Hematopoietic multipotent progenitor cell treated with erythropoietin and hydrocortisone succinate and interleukin-3 and kit ligand, for 15 days (in vitro differentiated cells): ENCODE results near the gene EMD.
A peak's percentile ranks its signal among the peaks of the same experiment; 100 is the strongest.
"Not testable (repeated sequence)": the region's sequence is repeated elsewhere in the genome, so short reads cannot be mapped to it uniquely, and the experiment has no call there.

Source experiments
- DNase-seq: peaks from one replicate; pipeline ENCODE4 v3.0.0-alpha.2; 2015; ENCODE audit warnings: low spot score

Gene EMD

DNA sequence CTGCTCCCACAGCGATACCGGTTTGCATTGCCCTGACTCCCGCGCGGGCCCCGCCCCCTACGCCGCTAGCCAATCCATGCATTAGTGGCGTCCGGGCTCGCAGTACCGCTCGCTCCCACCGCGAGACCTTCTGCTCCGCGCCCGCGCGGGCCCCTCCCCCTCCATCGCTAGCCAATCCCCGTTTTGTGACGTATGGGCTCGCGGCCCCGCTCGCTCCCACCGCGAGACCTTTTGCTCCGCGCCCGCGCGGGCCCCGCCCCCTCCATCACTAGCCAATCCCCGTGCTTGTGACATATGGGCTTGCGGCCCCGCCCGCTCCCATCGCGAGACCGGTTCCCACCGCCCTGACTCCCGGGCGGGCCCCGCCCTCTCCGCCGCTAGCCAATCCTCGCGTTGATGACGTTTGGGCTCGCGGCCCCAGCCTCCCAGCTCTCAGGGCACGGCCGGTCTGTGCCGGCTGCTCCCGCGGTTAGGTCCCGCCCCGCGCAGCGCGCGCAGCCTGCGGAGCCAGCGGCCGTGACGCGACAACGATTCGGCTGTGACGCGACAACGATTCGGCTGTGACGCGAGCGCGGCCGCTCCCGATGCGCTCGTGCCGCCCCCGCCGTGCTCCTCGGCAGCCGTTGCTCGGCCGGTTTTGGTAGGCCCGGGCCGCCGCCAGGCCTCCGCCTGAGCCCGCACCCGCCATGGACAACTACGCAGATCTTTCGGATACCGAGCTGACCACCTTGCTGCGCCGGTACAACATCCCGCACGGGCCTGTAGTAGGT lies at the start of gene EMD:
Gene EMD, plus strand, starts transcription at position 497 of the 770 bp plus-strand sequence. Its CDS starts 190 bp downstream, at position 687.
- DNase-seq = peak; percentile 95

DNA sequence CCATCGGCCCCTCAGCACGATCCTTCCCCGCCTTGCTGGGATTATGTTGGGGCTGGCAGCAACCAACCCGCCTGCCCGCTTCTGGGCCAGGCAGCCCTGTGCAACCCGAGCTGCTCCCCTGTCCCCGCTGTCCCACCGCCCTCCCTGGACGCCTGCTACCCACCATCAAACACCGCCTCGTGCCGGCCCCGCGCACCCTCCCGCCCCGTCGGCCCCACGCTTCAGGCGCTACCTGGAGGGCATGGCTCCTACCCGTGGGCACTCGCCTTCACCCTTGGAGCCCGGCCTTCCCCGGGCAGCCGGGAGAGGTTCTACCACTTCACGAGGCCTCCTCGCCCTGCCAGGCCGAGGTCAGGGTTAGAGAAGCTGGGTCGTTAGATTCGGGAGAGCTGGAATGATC lies 46.5 kb upstream of the EMD start:
- no peak for DNase-seq

DNA sequence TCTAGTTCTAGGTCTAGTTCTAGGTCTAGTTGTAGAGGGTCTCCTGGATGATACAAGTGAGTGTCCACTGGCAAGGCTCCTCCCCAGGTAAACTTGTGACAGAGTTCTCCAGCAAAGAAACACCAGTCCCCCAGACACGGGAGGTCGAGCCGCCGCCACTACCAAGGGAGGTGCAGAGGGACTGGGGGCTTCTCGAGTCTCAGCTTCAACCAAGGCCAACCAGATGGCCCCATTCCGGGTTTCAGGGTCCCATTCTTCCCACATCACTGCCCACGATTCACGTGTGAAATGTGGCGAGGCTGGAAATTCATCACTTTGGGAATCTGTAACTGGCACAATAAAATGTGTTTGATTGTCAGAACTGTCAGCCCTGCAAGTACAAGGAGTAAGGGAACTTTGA lies 46.0 kb upstream of the EMD start:
- DNase-seq = no peak

DNA sequence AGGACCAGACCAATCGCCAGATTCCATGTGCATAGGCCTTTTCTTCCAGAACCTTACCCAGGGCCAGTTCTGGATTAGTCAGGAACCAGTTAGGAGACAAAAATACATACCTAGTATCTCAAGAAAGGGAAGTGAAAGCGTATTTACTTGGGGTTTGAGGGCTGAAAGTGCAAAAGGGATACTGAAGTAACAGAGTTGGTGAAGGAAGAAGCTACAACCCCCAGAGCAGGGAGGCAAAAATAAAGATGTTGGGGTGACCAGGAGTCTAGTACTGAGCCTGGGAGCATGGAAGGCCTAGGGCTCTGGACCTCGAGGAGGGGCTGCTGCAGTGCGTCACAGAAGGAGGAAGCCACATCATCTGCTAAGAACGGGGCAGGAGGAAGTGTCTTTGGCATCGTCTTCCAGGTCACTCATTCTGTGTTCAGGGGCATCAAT lies 45.2 kb upstream of the EMD start:
- no peak for DNase-seq

DNA sequence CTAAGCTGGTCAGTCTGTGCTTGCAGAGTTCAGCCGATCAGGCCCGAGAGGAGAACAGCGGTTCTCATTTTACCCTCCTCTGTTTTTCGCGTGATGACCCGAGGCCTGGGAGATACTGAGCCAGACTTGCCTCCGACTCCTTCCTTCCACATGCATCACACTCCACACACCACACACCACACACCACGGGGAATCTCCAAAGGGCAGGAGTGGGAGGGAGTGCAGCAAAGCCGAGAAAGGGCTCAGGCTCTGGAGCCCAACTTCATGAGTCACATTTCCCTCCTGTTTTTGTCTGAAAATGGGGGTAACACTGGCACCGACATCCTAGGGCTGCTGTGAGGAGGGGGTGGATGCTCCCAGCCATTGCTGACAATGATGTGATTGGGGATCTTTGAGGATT lies 44.6 kb upstream of the EMD start:
- no peak for DNase-seq

DNA sequence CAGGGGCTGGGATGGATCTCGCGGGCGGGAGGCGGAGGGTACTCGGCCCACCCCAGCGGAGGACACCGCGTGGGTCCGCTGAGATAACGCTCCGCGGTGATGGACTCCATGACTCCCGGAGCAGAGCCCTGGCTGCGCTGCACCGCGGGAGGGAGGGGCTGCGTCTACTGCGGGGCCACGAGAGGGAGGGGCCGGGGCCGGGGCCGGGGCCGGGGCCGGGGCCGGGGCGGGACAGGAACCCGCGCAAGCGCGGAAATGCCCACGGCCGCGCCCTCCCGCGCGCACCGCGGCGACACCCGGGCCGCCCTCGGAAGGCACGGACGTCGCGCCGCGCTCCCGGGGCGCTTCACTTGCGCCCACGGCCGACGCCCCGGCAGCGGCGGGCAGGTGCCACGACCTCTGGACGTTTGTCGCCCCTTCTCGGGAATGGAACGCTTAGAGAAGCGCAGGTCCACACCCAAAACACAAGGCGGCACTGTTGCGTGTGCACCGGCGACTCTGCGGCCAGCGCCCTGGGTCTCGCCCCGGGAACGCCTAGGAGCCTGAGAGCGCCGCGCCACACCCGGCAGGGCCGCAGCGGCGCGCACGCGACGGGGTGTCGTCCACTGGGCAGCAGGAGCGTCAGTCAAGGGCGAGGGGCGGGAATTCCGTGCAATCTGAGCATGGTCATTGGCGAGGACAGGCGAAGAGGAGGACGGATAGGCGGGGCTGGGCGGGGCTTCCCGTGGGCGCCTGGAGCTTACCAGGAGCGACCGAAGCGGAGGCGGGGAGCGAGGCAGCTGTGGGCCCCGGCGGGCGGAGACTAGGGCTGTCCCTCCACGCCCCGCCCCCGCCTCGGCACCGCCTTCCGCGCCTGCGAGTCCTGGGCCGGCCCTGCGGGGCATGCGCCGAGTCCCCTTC lies 37.4 kb upstream of the EMD start:
- not testable (repeated sequence) for DNase-seq

DNA sequence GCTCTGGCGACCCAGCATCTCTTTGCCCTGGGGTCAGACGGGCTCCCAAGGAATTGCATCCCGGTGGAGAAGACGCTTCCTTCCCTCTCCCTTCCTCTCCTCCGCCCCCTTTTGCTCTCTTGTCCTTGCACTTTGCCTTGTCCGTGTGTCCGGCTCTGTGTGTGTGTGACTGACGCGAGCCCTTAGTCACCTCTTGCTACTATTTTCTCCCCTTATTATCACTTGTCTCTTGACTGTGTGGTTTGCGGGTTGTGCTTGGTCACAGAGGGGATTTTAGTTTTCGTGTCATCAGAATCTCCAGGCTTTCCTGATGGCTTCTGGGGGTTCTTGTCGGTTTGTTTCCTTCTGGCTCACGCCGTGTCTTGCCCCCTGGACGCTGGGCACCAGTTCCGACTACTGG lies 36.0 kb upstream of the EMD start:
- DNase-seq = not testable (repeated sequence)

DNA sequence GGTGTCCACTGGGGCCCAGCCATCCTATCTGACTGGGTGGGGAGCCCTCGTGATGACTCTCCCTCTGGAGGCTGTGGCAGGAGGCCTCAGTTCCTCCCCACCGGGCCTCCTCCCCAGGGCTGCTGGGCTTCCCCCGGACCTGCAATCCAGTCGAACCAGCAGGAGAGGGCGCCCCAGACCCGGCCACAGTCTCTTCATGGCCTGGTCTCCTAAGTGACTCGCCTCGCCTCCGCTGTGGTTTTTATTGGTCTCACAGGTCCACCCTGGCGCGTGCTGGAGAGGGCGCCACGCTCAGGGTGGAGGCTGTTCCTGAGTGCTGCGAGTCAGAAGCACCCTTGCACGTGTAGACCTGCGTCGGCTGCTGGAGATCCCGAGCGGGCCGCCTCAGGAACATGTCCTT lies 35.5 kb upstream of the EMD start:
- DNase-seq = not testable (repeated sequence)

DNA sequence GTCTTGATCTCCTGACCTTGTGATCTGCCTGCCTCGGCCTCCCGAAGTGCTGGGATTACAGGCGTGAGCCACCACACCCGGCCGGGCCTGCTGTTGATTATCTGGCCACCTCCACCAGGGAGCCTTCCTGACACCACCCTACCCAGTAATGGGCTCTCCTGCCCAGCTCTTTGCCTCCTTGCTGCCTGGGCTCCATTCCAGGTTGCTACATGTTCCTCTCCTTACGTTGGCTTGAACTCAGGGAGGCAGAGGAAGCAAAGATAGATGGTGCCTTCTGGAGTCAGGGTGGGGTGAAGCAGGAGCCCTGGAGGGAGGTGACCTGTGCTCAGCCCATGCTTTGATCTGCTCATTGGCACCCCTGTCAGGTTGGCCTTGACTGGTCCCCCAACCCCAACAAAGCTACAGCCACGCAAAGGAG lies 31.0 kb upstream of the EMD start:
- DNase-seq = no peak

DNA sequence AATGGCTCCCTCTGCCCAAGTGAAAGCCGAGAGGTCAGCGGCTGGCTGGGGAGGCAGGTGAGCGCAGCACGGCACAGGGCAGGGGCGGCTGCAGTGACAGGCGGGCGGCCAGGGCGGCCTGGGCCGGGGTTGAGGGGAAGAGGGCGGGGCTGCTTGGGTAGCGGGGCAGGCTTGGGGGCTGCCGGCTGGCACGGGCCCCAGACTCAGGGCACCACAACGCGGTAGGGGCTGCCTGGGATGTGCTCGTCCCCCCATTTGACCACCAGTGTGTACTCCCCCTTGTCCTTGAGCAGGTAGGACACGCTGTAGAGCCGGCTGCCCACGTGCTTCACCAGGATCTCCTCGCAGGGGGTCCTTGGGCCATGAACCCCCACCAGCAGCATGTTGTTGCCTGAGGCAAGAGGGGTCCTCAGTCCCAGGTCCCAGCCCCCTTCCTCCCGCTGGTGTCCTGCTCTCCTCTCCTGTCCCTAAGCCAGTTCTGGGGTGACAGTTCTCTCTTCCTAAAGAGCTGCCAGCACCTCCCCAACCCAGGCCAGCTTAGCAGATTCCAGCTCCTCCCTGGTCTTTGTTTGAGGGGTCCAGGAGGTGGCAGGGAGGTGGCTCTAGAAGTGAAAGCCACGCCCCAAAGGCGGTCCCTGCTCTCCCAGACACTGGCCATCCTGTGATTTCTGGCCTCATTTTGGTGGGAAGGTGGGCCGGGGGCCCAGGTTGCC lies 30.3 kb upstream of the EMD start:
- DNase-seq = no peak

DNA sequence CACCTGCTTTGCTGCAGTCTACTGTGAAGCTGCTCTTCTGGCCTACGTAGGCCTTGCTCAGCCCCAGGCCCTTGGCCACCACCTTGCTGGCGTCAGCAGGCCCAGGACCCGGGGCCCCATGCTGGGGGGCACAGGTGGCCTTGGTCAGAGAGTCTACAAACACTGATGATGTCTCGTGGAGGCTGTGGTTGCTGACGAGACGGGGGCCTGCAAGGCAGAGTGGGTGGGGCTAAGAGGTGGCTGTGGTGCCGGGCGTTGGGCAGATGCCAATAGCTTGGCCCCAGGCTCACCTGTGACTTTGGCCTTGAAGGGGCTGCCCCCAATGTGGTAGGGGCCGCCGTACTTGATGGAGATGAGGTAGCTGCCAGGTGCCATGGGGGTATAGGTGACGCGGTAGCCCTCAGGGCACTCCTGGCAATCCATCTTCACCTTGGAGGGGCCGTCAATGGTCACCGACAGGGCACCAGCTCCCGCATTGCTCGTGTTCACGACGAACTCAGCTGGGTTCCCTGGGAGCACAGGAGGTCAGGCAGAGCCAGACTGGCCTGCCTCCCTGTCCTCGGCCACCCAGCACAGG lies 29.6 kb upstream of the EMD start:
- no peak for DNase-seq

DNA sequence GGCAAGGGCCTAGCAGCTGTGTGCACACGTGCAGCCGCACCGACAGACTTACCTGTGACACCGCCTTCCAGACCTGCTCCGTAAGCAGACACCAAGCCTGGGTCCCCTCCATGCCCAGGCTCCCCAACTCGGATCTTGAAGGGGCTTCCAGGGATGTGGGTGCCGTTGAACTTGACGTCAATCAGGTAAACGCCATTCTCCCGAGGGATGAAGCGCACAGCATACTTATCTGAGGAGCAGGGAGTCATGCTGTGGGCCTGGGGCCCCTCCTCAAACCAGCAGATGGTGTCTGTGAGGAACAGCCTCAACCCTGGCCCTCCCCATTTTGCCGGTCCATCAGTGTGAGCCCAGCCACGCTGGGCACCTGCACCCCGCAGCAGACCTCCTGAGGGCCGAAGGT lies 29.1 kb upstream of the EMD start:
- no peak for DNase-seq

DNA sequence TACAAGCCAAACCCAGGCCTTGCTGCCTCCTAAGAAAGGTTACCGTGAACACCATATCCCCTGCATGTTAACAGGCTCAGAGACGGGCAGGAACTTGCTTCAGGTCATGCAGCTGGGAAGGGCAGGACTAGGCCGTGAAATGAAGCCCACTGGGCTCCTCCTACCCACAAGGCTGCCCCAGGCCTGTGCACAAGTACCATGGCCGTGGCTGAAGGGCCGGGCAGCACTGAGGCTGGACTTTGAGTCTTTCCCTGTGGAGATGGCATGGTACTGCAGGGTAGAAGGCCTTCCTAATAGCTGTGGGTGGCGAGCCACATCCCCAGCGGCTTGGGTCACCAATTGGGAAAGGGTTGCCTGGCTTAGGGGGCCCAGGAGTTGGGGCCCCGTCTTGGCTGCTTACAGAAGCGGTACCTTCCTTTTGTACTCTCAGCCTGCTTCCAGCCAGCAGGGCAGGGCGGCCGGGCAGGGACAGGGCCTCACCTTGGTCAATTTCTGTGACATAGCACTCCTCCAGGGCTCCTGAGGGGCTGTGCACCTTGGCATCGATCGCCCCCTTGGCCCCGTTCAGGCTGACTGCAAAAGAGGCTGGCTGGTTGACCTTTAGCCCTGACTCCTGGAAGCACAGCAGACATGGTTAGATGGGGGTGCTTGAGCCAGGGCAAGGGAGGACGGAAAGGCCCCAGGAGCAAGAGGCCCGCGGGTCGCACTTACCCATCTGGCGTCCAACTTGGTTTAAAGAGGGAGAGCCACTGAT lies 28.5 kb upstream of the EMD start:
- no peak for DNase-seq

DNA sequence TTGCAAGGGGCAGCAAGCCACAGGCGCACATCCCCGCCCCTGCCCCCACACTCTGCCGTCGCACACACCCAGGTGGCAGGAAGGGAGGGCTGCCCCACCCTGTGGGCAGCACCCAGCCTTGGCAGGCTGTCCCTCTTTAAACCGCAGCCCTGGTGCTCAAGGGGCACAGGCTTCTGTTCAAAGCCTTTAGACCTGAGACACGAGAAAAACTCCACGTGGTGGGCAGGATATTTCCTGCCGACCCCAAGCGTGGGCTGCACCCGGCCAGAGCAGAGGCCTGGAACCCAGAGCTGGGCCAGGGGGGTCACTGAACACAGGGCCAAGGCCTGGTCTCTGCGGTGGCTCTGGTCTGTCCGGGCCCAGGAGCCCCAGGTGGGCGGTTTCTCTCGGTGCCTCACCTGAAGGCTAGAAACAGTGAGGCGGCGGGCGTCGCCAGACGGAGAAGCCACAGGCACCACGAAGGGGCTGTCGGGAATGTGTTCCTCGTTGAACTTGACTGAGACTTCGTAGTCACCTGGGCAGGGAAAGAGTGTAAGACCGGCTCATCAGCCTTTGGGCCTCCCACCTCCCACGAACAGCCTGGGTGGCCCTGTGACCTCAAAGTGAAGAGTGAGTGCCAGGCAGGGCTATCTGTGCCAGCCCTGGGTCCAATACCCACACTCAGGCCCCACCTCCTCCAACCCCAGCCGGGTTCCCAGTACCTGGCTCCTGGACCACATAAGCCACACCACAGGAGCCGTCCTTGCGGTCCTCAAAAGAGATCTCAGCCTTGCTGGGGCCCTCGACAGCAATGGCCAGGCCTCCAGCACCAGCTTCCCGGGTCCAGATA lies 27.7 kb upstream of the EMD start:
- peak; percentile 30 for DNase-seq

DNA sequence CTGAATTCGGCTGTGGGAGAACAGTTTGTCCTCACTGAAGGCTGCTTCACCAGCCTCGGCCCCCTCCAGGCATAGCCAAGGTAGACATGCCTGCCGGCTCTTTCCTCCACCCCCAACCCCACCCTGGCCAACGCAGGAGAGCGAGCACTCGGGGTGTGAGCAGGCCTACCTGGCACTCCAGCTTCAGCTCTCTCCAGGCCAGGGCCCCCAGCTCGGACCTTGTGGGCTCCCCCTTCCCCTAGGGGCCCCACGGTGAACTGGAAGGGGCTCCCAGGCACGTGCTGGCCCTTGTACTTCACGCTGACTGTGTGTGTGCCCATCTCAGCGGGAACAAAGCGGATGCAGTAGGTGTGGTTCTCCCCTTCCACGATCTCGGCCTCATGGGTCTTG lies 27.1 kb upstream of the EMD start:
- DNase-seq = no peak

DNA sequence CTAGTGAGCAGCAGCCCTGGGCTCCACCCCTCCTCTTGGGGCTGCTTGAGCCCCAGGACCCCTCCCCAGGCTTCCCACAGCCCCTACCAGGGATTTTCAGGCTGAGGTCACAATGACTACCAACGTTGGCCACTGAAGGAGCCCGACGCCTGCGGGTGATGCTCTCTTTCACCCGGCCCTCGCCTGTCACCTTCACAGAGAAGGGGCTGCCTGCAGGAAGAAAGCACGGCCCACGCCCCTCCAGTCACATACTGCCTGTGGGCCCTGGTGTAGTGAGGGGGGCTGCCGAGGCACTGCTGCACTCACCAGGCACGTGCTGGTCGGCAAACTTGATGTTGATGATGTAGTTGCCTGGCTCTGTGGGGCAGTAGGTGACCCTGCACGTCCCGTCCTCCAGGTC lies 26.6 kb upstream of the EMD start:
- DNase-seq = no peak

DNA sequence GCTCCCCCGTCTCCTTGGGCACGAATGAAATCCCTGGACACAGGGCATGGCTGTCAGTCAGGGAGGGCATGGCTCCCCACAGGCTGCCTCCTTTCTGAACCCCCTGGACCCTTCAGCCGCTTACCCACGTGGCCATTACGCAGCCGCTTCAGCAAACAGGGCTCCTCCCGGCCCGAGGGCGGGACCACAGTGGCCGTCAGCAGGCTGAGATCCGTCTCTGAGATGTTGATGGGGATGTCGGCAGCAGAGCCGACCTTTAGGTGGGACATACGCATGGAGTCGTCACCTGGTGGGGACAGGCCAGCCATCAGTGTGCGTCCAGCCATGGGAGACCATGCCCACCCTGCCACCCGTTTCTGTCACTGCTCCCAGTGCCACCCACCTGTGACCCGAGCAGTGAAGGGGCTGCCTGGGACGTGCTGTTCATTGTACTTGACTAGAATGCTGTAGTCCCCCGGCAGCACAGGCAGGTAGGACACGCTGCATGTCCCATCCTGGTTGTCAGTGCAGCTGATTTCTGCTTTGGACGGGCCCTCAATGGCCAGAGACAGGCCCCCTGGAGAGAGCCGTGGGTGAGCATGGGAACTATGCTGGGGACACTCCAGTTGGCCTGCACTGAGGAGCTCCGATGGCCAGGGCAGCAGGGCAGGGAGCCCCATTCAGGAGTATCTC lies 25.8 kb upstream of the EMD start:
- DNase-seq = no peak

DNA sequence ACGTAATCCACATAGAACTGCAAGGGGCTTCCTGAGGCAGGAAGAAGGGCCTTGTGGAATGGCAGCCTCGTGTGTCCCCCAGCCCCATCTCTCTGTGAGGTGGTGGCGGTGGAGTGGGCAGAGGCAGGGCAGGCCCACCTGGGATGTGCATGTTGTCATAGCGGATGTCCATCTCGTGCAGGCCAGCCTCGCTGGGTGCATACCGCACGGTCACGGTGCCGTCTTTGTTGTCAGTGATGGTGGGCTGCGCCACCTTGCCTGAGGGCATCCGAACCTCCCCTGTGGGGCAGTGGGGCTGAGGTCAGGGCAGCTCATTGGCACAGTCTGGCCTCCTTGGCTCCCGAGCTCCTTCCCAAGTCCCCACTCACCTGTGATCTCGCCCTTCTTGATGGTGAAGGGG lies 25.1 kb upstream of the EMD start:
- DNase-seq = no peak

DNA sequence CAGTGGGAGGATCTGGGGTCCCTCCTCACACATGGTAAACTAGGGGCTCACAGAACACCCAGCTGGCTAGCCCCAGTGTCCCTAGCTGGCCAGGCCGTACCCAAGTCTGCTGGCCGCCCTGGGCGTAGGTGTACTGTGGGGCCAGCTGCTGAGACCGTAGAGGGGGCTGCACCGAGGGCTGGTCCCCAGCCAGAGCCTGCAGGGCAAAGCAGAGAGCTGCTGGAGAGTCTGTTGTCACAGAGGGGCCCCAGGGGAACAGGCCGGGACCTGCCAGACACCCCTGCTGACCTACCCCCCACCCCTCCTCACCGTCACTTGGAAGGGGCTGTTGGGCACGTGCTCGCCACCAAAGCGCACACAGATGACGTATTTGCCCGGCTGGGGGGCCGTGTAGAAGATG lies 24.6 kb upstream of the EMD start:
- no peak for DNase-seq
